GM21447 (cell line): ENCODE results near the gene STH.

Experiments
- ATAC-seq: cut with Tn5 transposase; IDR thresholded peaks from one replicate; pipeline ENCODE4 v1.9.1; 2021; ENCODE audit not compliant: unreplicated experiment

The STH gene

GRCh38 chr17:46043606-46044005 lies 44.6 kb downstream of the STH start:
- no peak for ATAC-seq

GRCh38 chr17:46044286-46044928 lies 45.4 kb downstream of the STH start:
- ATAC-seq = no peak

- no peak for ATAC-seq
Measured at GRCh38 chr17:46044989-46045388, 45.9 kb downstream of the STH start.

- ATAC-seq = no peak
Measured at GRCh38 chr17:46045639-46046038, 46.6 kb downstream of the STH start.

- no peak for ATAC-seq
Measured at GRCh38 chr17:46046957-46047356, 47.9 kb downstream of the STH start.

GRCh38 chr17:46047398-46047797 lies 48.3 kb downstream of the STH start:
- no peak for ATAC-seq

GRCh38 chr17:46047856-46048255 lies 48.8 kb downstream of the STH start:
- no peak for ATAC-seq
